PFSK-1 (cell line): ENCODE data around the gene MRPL28.

Source experiments
- FOXP2 ChIP-seq: optimal IDR thresholded peaks from 2 replicates; pipeline ENCODE3; 2011; ENCODE audit warnings: borderline replicate concordance, control low read depth, inconsistent platforms; ENCODE audit not compliant: insufficient read depth; ENCODE audit errors: extremely low read length, extremely low read depth
- POLR2AphosphoS5 ChIP-seq: IDR thresholded peaks from 2 replicates; pipeline ENCODE4 v1.6.1; 2012; ENCODE audit warnings: low read depth, mild to moderate bottlenecking, control low read depth, low read length, moderate library complexity
- SIN3A ChIP-seq: IDR thresholded peaks from 2 replicates; pipeline ENCODE4 v1.6.1; 2012; ENCODE audit warnings: mild to moderate bottlenecking, low read length, moderate library complexity, borderline replicate concordance; ENCODE audit not compliant: insufficient read depth
- TAF1 ChIP-seq: IDR thresholded peaks from 2 replicates; pipeline ENCODE4 v1.6.1; 2012; ENCODE audit warnings: low read length, control low read depth, borderline replicate concordance; ENCODE audit not compliant: insufficient read depth
- TF ChIP-seq, protein P1 (sequence below), 2 experiments: IDR thresholded peaks; 2 replicates each; pipeline versions ENCODE4 v1.6.1 to v1.8.0; 2011 to 2012; ENCODE audit warnings: low read depth in 2 of 2, low read length in 2 of 2, control low read depth in 1 of 2, inconsistent platforms in 1 of 2, mild to moderate bottlenecking in 1 of 2, moderate library complexity in 1 of 2; ENCODE audit not compliant: insufficient read depth in 1 of 2

DNA sequence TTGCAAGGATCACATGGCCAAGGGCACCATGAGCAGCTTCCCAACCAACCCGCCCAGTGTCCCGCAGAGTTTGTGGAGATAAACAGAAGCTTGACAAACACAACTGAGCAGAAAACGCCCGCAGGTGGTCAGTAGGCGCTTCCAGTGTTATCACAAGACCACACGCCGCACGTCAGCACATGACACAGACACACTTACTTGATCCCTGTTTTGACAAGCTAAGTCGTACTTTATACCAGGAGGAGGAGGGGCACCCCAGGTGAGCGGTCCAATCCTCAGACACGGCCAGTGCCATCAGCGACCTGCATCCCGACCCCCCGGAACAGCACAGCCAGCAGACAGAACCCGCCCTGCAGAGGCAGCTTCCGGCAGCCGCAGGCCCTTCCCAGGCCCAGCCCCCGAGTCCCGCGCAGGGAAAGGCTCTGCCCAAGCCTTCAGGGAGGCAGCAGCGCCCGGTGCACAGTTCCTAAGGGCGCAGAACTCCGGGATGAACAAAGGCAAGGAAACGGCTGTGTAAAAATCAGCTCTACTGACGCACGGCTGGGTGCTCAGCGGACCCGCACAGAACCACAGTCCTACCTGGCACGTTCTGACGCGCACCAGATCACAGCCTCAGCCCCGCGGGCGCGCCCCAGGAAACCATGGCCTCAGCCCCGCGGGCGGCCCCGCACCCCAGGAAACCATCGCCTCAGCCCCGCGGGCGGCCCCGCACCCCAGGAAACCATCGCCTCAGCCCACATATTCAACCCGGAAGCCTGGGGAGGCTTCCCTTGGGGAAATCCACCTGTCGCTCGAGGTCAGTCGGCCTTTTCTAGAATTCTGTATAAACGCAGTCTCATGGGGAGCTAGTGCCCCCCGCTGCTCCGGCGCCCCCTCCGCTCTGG is 45.6 kb downstream of the MRPL28 start:
- TF ChIP-seq SIN3A (no peak), POLR2AphosphoS5 (no peak), TAF1 (no peak), FOXP2 (no peak)
- TF ChIP-seq, protein P1, sequence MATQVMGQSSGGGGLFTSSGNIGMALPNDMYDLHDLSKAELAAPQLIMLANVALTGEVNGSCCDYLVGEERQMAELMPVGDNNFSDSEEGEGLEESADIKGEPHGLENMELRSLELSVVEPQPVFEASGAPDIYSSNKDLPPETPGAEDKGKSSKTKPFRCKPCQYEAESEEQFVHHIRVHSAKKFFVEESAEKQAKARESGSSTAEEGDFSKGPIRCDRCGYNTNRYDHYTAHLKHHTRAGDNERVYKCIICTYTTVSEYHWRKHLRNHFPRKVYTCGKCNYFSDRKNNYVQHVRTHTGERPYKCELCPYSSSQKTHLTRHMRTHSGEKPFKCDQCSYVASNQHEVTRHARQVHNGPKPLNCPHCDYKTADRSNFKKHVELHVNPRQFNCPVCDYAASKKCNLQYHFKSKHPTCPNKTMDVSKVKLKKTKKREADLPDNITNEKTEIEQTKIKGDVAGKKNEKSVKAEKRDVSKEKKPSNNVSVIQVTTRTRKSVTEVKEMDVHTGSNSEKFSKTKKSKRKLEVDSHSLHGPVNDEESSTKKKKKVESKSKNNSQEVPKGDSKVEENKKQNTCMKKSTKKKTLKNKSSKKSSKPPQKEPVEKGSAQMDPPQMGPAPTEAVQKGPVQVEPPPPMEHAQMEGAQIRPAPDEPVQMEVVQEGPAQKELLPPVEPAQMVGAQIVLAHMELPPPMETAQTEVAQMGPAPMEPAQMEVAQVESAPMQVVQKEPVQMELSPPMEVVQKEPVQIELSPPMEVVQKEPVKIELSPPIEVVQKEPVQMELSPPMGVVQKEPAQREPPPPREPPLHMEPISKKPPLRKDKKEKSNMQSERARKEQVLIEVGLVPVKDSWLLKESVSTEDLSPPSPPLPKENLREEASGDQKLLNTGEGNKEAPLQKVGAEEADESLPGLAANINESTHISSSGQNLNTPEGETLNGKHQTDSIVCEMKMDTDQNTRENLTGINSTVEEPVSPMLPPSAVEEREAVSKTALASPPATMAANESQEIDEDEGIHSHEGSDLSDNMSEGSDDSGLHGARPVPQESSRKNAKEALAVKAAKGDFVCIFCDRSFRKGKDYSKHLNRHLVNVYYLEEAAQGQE (IDR thresholded peaks at IDR 0.05; ENCODE audit: insufficient read depth in 1 of 2, low read depth in 2 of 2, low read length in 2 of 2), result no peak
